ENCODE measurements around the gene PIP4K2C. TPM values are rescaled to one million over a fixed set of nuclear protein-coding genes. Genes with fewer than 3 reads are reported as not detected.
"Not testable (repeated sequence)": the region's sequence is repeated elsewhere in the genome, so short reads cannot be mapped to it uniquely, and the experiment has no call there.

PIP4K2C gene
- total and polyA plus RNA-seq, 2 experiments from 2014 or later: 10.8 to 30.6 TPM

DNA sequence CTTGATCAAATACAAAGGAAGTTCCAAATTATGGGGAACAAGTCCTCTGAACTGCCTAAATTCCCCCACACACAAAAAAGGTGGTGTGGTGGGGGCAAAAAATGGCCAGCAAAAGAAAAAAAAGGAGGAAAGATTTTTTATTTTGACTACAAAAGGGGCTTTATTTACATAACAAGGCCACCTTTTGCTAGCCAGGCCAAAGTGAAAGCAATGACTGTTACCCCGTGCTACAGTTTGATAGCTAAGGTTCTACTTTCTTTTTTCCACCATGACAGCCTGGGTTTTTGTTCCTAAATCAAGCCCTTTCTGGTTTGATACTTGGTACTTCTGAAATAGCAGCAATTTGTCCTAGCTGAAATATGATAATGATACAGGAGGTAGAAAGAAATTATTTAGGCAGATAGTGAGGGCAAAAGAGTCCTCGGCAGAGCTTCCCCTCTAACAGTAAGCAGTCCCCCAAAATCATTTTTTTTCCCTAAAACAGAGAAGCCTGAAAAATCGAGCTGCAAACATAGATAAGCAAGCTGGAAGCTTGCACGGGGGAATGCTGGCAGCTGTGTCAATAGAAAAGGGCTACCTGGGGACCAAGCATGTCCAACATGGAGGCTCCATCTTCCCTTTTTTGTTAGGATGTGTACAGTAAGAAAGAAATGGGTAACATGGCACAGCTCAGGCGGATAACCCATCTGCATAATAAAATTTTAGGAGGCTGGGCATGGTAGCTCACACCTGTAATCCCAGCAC is 50.9 kb downstream of the PIP4K2C start:
- H2AFZ ChIP-seq: peak overlapping the region; percentile 5
- H3K36me3 Mint-ChIP-seq (ENCODE audit: low read depth): peaks cover 16% of the 10 kb centered on the region; the same call in 2 of the 3 replicates
- peaks cover 41% of the 10 kb centered on the region for H3K9me3 Mint-ChIP-seq

GRCh38 chr12:57645990-57646658 is 55.1 kb downstream of the PIP4K2C start:
- not testable (repeated sequence) for H3K27ac ChIP-seq (ENCODE audit: low read depth); H3K27me3 Mint-ChIP-seq (ENCODE audit: insufficient read depth, low read depth, poor library complexity); H3K9me2 ChIP-seq (ENCODE audit: insufficient read depth); H3F3A ChIP-seq (replicated peaks; ENCODE audit: low read depth); H3K4me2 ChIP-seq; H3K79me2 ChIP-seq (replicated peaks; ENCODE audit: insufficient read depth); H3K27ac Mint-ChIP-seq; H3K36me3 ChIP-seq (ENCODE audit: insufficient read depth); H3K4me3 ChIP-seq; H2AFZ ChIP-seq; ATAC-seq; H3K27me3 ChIP-seq (ENCODE audit: insufficient read depth); H4K20me1 ChIP-seq (replicated peaks; ENCODE audit: insufficient read depth); H3K4me1 Mint-ChIP-seq; H3K4me3 Mint-ChIP-seq
- H3K36me3 Mint-ChIP-seq (ENCODE audit: low read depth): peaks cover 16% of the 10 kb centered on the region; the same call in 2 of the 3 replicates
- peak; percentile 84 for DNase-seq (ENCODE audit: low spot score)
- H3K4me1 ChIP-seq (ENCODE audit: insufficient read depth): peaks cover 13% of the 10 kb centered on the region
- H3K9me3 Mint-ChIP-seq: peaks cover 41% of the 10 kb centered on the region

More for the DNA sequence above, 50.9 kb downstream of the PIP4K2C start:
- ATAC-seq (peak; percentile 59), DNase-seq (ENCODE audit: low spot score) (no peak)
- H3K27me3 Mint-ChIP-seq (ENCODE audit: insufficient read depth, low read depth, poor library complexity): peaks cover 10% of the 10 kb centered on the region
- Histone ChIP-seq H3K4me1 (ENCODE audit: insufficient read depth) (peaks cover 17% of the 10 kb centered on the region), H3K4me3 (0 out of 2 replicates have a peak overlapping the region, but pooled peaks have one; percentile 22), H3K36me3 (ENCODE audit: insufficient read depth) (peaks cover 9% of the 10 kb centered on the region), H3K79me2 (replicated peaks; ENCODE audit: insufficient read depth) (no peaks in the 10 kb centered on the region), H3K27me3 (ENCODE audit: insufficient read depth) (no peaks in the 10 kb centered on the region), H3K4me2 (peak overlapping the region; percentile 66), H4K20me1 (replicated peaks; ENCODE audit: insufficient read depth) (no peaks in the 10 kb centered on the region), H3F3A (replicated peaks; ENCODE audit: low read depth) (no peaks in the 10 kb centered on the region), H3K27ac (ENCODE audit: low read depth) (no peak overlapping the region), H3K9me2 (ENCODE audit: insufficient read depth) (no peaks in the 10 kb centered on the region)
- H3K4me3 Mint-ChIP-seq: no peak overlapping the region; the same call in 2 of the 3 replicates
- TF ChIP-seq CREB1 (CRISPR knock-in tag; IDR thresholded peaks at IDR 0.05; ENCODE audit: low read depth) (no peak), POLR2AphosphoS5 (IDR thresholded peaks at IDR 0.05; ENCODE audit: low read depth) (no peak), ZNF331 (CRISPR knock-in tag; IDR thresholded peaks at IDR 0.05; ENCODE audit: low read depth) (no peak), ETS1 (IDR thresholded peaks at IDR 0.05) (no peak), ZNF114 (CRISPR knock-in tag; IDR thresholded peaks at IDR 0.05) (no peak), EZH2phosphoT487 (IDR thresholded peaks at IDR 0.05; ENCODE audit: unreplicated experiment) (no peak), STAT1 (IDR thresholded peaks at IDR 0.05; ENCODE audit: unreplicated experiment) (no peak)
- TF ChIP-seq, protein P1, sequence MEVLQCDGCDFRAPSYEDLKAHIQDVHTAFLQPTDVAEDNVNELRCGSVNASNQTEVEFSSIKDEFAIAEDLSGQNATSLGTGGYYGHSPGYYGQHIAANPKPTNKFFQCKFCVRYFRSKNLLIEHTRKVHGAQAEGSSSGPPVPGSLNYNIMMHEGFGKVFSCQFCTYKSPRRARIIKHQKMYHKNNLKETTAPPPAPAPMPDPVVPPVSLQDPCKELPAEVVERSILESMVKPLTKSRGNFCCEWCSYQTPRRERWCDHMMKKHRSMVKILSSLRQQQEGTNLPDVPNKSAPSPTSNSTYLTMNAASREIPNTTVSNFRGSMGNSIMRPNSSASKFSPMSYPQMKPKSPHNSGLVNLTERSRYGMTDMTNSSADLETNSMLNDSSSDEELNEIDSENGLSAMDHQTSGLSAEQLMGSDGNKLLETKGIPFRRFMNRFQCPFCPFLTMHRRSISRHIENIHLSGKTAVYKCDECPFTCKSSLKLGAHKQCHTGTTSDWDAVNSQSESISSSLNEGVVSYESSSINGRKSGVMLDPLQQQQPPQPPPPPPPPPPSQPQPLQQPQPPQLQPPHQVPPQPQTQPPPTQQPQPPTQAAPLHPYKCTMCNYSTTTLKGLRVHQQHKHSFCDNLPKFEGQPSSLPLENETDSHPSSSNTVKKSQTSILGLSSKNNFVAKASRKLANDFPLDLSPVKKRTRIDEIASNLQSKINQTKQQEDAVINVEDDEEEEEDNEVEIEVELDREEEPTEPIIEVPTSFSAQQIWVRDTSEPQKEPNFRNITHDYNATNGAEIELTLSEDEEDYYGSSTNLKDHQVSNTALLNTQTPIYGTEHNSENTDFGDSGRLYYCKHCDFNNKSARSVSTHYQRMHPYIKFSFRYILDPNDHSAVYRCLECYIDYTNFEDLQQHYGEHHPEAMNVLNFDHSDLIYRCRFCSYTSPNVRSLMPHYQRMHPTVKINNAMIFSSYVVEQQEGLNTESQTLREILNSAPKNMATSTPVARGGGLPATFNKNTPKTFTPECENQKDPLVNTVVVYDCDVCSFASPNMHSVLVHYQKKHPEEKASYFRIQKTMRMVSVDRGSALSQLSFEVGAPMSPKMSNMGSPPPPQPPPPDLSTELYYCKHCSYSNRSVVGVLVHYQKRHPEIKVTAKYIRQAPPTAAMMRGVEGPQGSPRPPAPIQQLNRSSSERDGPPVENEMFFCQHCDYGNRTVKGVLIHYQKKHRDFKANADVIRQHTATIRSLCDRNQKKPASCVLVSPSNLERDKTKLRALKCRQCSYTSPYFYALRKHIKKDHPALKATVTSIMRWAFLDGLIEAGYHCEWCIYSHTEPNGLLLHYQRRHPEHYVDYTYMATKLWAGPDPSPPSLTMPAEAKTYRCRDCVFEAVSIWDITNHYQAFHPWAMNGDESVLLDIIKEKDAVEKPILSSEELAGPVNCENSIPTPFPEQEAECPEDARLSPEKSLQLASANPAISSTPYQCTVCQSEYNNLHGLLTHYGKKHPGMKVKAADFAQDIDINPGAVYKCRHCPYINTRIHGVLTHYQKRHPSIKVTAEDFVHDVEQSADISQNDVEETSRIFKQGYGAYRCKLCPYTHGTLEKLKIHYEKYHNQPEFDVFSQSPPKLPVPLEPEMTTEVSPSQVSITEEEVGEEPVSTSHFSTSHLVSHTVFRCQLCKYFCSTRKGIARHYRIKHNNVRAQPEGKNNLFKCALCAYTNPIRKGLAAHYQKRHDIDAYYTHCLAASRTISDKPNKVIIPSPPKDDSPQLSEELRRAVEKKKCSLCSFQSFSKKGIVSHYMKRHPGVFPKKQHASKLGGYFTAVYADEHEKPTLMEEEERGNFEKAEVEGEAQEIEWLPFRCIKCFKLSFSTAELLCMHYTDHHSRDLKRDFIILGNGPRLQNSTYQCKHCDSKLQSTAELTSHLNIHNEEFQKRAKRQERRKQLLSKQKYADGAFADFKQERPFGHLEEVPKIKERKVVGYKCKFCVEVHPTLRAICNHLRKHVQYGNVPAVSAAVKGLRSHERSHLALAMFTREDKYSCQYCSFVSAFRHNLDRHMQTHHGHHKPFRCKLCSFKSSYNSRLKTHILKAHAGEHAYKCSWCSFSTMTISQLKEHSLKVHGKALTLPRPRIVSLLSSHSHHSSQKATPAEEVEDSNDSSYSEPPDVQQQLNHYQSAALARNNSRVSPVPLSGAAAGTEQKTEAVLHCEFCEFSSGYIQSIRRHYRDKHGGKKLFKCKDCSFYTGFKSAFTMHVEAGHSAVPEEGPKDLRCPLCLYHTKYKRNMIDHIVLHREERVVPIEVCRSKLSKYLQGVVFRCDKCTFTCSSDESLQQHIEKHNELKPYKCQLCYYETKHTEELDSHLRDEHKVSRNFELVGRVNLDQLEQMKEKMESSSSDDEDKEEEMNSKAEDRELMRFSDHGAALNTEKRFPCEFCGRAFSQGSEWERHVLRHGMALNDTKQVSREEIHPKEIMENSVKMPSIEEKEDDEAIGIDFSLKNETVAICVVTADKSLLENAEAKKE (CRISPR knock-in tag; IDR thresholded peaks at IDR 0.05): no peak
- no peak overlapping the region for H3K27ac Mint-ChIP-seq
- peaks cover 10% of the 10 kb centered on the region for H3K4me1 Mint-ChIP-seq

DNA sequence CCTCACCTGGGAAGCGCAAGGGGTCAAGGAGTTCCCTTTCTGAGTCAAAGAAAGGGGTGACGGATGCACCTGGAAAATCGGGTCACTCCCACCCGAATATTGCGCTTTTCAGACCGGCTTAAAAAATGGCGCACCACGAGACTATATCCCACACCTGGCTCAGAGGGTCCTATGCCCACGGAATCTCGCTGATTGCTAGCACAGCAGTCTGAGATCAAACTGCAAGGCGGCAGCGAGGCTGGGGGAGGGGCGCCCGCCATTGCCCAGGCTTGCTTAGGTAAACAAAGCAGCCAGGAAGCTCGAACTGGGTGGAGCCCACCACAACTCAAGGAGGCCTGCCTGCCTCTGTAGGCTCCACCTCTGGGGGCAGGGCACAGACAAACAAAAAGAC is 55.7 kb downstream of the PIP4K2C start:
- not testable (repeated sequence) for H3F3A ChIP-seq (replicated peaks; ENCODE audit: low read depth); H3K4me3 ChIP-seq; H2AFZ ChIP-seq; H3K27ac ChIP-seq (ENCODE audit: low read depth); H3K4me1 Mint-ChIP-seq; H3K36me3 ChIP-seq (ENCODE audit: insufficient read depth); DNase-seq (ENCODE audit: low spot score); ATAC-seq; H3K79me2 ChIP-seq (replicated peaks; ENCODE audit: insufficient read depth); H3K4me3 Mint-ChIP-seq; H3K4me1 ChIP-seq (ENCODE audit: insufficient read depth); H3K9me2 ChIP-seq (ENCODE audit: insufficient read depth); H3K27ac Mint-ChIP-seq; H3K27me3 Mint-ChIP-seq (ENCODE audit: insufficient read depth, low read depth, poor library complexity); H3K27me3 ChIP-seq (ENCODE audit: insufficient read depth); H3K4me2 ChIP-seq; H4K20me1 ChIP-seq (replicated peaks; ENCODE audit: insufficient read depth)
- H3K9me3 Mint-ChIP-seq: peaks cover 41% of the 10 kb centered on the region
- H3K36me3 Mint-ChIP-seq (ENCODE audit: low read depth): peaks cover 16% of the 10 kb centered on the region; the same call in 2 of the 3 replicates
